CD4-positive, alpha-beta T cell (primary cell): Measurements from ENCODE around the gene SPRY1. TPM values are rescaled to one million over a fixed set of nuclear protein-coding genes. Genes with fewer than 3 reads are reported as not detected.

Experiments used
- ATAC-seq: fragments of 200-7000 bp; cut with Tn5 transposase; one replicate; pipeline ENCODE4 v1.10.0; 2022; ENCODE audit warnings: mild to moderate bottlenecking; ENCODE audit not compliant: poor library complexity
- CTCF ChIA-PET: fragments of 350-600 bp; sonication (Branson Sonifier 250); formaldehyde crosslinking; loops from one replicate; lab custom pipeline; 2021; ENCODE audit warnings: antibody characterized with exemption, inconsistent platforms; lab: Charles Lee
- POLR2A ChIA-PET: fragments of 350-600 bp; sonication (Branson Sonifier 250); formaldehyde crosslinking; loops from one replicate; lab custom pipeline; 2021; ENCODE audit warnings: antibody characterized with exemption, inconsistent platforms; lab: Charles Lee
- DNase-seq, 14 experiments: peaks; one replicate each; pipeline ENCODE4 v3.0.0-alpha.2; 2013 to 2020; ENCODE audit warnings: mixed read lengths in 2 of 14
- H3K27ac ChIP-seq, 2 donors: one replicate each; pipeline versions ENCODE4 v1.5.1 to v1.7.0; 2013; ENCODE audit warnings: low read length in 2 of 2, low read depth in 1 of 2, mild to moderate bottlenecking in 1 of 2
- H3K27me3 ChIP-seq, 2 experiments: 1 replicate in 1 of 2; 2 replicates in 1 of 2; pipeline versions ENCODE4 v1.6.1 to v1.7.0; 2013; ENCODE audit warnings: low read length in 2 of 2, control low read depth in 1 of 2, mild to moderate bottlenecking in 1 of 2, moderate library complexity in 1 of 2; ENCODE audit not compliant: insufficient read depth in 2 of 2, control insufficient read depth in 1 of 2
- H3K36me3 ChIP-seq: one replicate; pipeline ENCODE4 v1.6.1; 2013; ENCODE audit warnings: low read length, control low read depth; ENCODE audit not compliant: insufficient read depth
- H3K4me1 ChIP-seq: one replicate; pipeline ENCODE4 v1.6.1; 2013; ENCODE audit warnings: low read length, control low read depth; ENCODE audit not compliant: insufficient read depth
- H3K4me3 ChIP-seq: one replicate; pipeline ENCODE4 v1.5.1; 2013; ENCODE audit warnings: mild to moderate bottlenecking, low read length, moderate library complexity
- H3K9me3 ChIP-seq, 2 experiments: 1 replicate in 1 of 2; 2 replicates in 1 of 2; pipeline versions ENCODE4 v1.6.1 to v1.7.0; 2013; ENCODE audit warnings: low read length in 2 of 2, mild to moderate bottlenecking in 2 of 2, control low read depth in 1 of 2, moderate library complexity in 1 of 2; ENCODE audit not compliant: control insufficient read depth in 1 of 2, insufficient read depth in 1 of 2
- H3K27ac Mint-ChIP-seq: one replicate; pipeline ENCODE4 v1.8.0; 2020; ENCODE audit warnings: mixed read lengths
- H3K27me3 Mint-ChIP-seq: one replicate; pipeline ENCODE4 v1.8.0; 2021; ENCODE audit warnings: mixed read lengths
- H3K36me3 Mint-ChIP-seq: one replicate; pipeline ENCODE4 v1.8.0; 2021; ENCODE audit warnings: low read depth, mixed read lengths
- H3K4me1 Mint-ChIP-seq: one replicate; pipeline ENCODE4 v1.8.0; 2021; ENCODE audit warnings: low read depth, mixed read lengths
- H3K4me3 Mint-ChIP-seq: one replicate; pipeline ENCODE4 v1.8.0; 2020; ENCODE audit warnings: mild to moderate bottlenecking, mixed read lengths
- H3K9me3 Mint-ChIP-seq: one replicate; pipeline ENCODE4 v1.8.0; 2020; ENCODE audit warnings: mixed read lengths
- CTCF ChIP-seq: fragments of 200-600 bp; IDR thresholded peaks from one replicate; pipeline ENCODE4 v1.8.0; 2022; ENCODE audit warnings: antibody characterized with exemption, mild to moderate bottlenecking
- intact Hi-C, 2 experiments: fragments of 100-400 bp; cut with DNase I in 1 of 2; cut with micrococcal nuclease in 1 of 2; formaldehyde crosslinking; loops; one replicate each; pipeline versions ENCODE4 v1.15.1 to v1.9.0; 2023 to 2025; cut with DNase I, micrococcal nuclease
- total RNA-seq, 174 experiments: library from RNA in 2 of 174; stranded (reverse) in 2 of 174; gene quantifications; one replicate each; pipeline ENCODE4 v1.2.3 and lab custom pipeline; 2021 to 2026

Gene SPRY1
- total RNA-seq, 2 experiments from 2014 or later = 19.6 to 20.3 TPM

GRCh38 chr4:123402121-123402465 lies 5.5 kb downstream of the SPRY1 start:
- Histone ChIP-seq H3K4me1 (peaks cover 27% of the 10 kb centered on the region), H3K36me3 (no peaks in the 10 kb centered on the region), H3K9me3 (peaks cover 0 to 8% of the 10 kb centered on the region in 2 experiments), H3K4me3 (no peak overlapping the region), H3K27ac (no peak overlapping the region), H3K27me3 (peaks cover 4 to 9% of the 10 kb centered on the region in 2 experiments)
- peaks cover 14% of the 10 kb centered on the region for H3K36me3 Mint-ChIP-seq
- peaks cover 23% of the 10 kb centered on the region for H3K27me3 Mint-ChIP-seq
- H3K4me3 Mint-ChIP-seq = no peak overlapping the region
- no peak overlapping the region for H3K27ac Mint-ChIP-seq
- TF ChIP-seq CTCF = no peak
- DNase-seq (no peak), ATAC-seq (no peak)
- intact Hi-C loops = loop anchor here in 1 of 2 experiments (10.0 kb wide), 1 partner anchor 667 kb away; the partner anchor contains the start of gene BBS12
- ChIA-PET CTCF (no interaction called here), POLR2A (no interaction called here)
- H3K4me1 Mint-ChIP-seq = peaks cover 21% of the 10 kb centered on the region
- H3K9me3 Mint-ChIP-seq = no peaks in the 10 kb centered on the region

- Histone ChIP-seq H3K9me3 (peaks cover 0 to 4% of the 10 kb centered on the region in 2 experiments), H3K4me3 (no peak overlapping the region), H3K4me1 (peaks cover 17% of the 10 kb centered on the region), H3K27me3 (peaks cover 4% of the 10 kb centered on the region in 2 experiments), H3K36me3 (no peaks in the 10 kb centered on the region), H3K27ac (no peak overlapping the region)
- H3K9me3 Mint-ChIP-seq = no peaks in the 10 kb centered on the region
- H3K36me3 Mint-ChIP-seq = peaks cover 14% of the 10 kb centered on the region
- POLR2A ChIA-PET = no interaction called here
- intact Hi-C loops = loop anchor here in 1 of 2 experiments (10.0 kb wide), 1 partner anchor 668 kb away; the partner anchor contains the start of gene BBS12
- no peak for ATAC-seq
- H3K27ac Mint-ChIP-seq = no peak overlapping the region
- no peak for DNase-seq
- no peak for TF ChIP-seq CTCF
- no peak overlapping the region for H3K4me3 Mint-ChIP-seq
- CTCF ChIA-PET = no interaction called here
- H3K27me3 Mint-ChIP-seq = peaks cover 23% of the 10 kb centered on the region
- H3K4me1 Mint-ChIP-seq = peaks cover 17% of the 10 kb centered on the region
Observed at GRCh38 chr4:123403080-123403604, 6.5 kb downstream of the SPRY1 start.

GRCh38 chr4:123404533-123404932 lies 7.9 kb downstream of the SPRY1 start:
- H3K4me1 ChIP-seq = peaks cover 6% of the 10 kb centered on the region
- TF ChIP-seq CTCF = no peak
- POLR2A ChIA-PET = no interaction called here
- no peak for ATAC-seq
- no peak for DNase-seq
- H3K36me3 ChIP-seq = no peaks in the 10 kb centered on the region
- intact Hi-C loops = loop anchor here in 1 of 2 experiments (10.0 kb wide), 1 partner anchor 670 kb away; the partner anchor contains the start of gene BBS12
- H3K9me3 Mint-ChIP-seq = no peaks in the 10 kb centered on the region
- no peak overlapping the region for H3K27ac ChIP-seq
- H3K27ac Mint-ChIP-seq = no peak overlapping the region
- peaks cover 9% of the 10 kb centered on the region for H3K4me1 Mint-ChIP-seq
- H3K36me3 Mint-ChIP-seq = peaks cover 6% of the 10 kb centered on the region
- H3K27me3 Mint-ChIP-seq = peaks cover 15% of the 10 kb centered on the region
- CTCF ChIA-PET = no interaction called here
- H3K9me3 ChIP-seq = peaks cover 0 to 2% of the 10 kb centered on the region in 2 experiments
- peaks cover 1 to 4% of the 10 kb centered on the region in 2 experiments for H3K27me3 ChIP-seq
- H3K4me3 ChIP-seq = no peak overlapping the region
- H3K4me3 Mint-ChIP-seq = no peak overlapping the region
